GM12874 (cell line): ENCODE results near the gene GRHPR.

Experiments
- TF ChIP-seq, protein P1 (sequence below): IDR thresholded peaks from 2 replicates; pipeline ENCODE4 v1.5.1; 2011; ENCODE audit warnings: low read depth, mild to moderate bottlenecking, control low read depth, low read length, moderate library complexity; ENCODE audit not compliant: insufficient read depth

GRHPR gene

GRCh38 chr9:37380570-37380969 is 41.9 kb upstream of the GRHPR start:
- TF ChIP-seq, protein P1, sequence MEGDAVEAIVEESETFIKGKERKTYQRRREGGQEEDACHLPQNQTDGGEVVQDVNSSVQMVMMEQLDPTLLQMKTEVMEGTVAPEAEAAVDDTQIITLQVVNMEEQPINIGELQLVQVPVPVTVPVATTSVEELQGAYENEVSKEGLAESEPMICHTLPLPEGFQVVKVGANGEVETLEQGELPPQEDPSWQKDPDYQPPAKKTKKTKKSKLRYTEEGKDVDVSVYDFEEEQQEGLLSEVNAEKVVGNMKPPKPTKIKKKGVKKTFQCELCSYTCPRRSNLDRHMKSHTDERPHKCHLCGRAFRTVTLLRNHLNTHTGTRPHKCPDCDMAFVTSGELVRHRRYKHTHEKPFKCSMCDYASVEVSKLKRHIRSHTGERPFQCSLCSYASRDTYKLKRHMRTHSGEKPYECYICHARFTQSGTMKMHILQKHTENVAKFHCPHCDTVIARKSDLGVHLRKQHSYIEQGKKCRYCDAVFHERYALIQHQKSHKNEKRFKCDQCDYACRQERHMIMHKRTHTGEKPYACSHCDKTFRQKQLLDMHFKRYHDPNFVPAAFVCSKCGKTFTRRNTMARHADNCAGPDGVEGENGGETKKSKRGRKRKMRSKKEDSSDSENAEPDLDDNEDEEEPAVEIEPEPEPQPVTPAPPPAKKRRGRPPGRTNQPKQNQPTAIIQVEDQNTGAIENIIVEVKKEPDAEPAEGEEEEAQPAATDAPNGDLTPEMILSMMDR, result no peak

DNA sequence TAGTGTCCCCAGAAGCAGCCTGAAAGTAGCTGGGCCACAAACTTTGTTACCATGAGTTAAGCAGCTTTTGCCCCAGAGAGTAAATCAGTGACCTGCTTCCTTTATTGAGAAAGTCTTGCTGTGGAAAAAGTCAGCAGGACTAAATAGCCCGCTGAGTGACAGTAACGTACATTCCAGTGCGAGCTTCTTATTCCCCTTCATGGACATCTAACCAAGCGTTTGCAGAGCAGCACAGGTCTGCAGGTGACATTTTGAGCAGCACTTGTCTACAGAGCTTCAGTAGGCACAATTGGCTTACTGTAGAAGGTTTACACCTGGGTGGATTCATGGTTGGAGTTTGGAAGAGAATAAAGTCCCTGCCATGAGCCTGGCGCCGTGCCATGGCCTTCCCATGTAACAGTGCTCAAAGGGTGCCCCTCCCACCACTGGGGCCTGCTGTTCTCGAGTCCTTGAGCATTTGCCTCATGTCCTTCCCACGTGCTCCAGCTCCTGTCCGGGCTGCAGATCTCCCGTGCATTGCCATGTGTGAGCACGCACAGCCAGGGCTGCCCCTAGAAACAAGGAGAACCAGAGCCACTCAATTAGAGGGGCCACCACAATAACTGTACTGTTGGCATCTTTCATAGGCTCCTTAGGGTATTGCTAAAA is 41.3 kb upstream of the GRHPR start:
- TF ChIP-seq, protein P1, result no peak

- TF ChIP-seq, protein P1, result no peak
These were observed 40.1 kb upstream of the GRHPR start for GRCh38 chr9:37382161-37382981.

GRCh38 chr9:37382982-37383357 is 39.5 kb upstream of the GRHPR start:
- TF ChIP-seq, protein P1, result no peak

DNA sequence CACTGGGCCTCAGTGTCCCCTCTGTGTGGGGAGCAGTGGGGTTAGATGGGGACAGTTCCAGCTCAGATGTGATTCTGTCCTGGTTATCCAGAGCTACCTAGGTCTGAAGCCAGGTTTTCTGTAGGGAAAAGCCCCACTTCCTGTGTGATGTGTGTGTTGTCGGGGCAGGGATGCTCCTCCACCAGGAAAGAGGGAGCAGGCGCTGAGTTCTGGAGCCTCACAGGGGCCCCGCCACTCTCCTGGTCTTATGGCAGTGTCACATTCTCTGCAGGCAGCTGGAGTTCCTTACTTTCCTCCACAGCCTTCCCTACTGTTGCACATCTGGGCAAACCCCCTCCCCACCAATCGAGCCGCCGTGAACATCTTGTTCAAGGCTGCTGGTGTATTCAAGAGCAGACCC is 39.1 kb upstream of the GRHPR start:
- TF ChIP-seq, protein P1, result no peak

GRCh38 chr9:37383876-37384746 is 38.4 kb upstream of the GRHPR start:
- TF ChIP-seq, protein P1, result no peak

GRCh38 chr9:37385286-37385685 is 37.2 kb upstream of the GRHPR start:
- TF ChIP-seq, protein P1, result no peak
